CD14-positive monocyte (primary cell): Measurements from ENCODE around the gene LSM10. TPM values are rescaled to one million over a fixed set of nuclear protein-coding genes. Genes with fewer than 3 reads are reported as not detected.

ENCODE experiments used
- DNase-seq, 3 donors: peaks; one replicate each; pipeline ENCODE4 v3.0.0-alpha.2; 2011 to 2022
- H2AFZ ChIP-seq: 2 replicates; pipeline ENCODE4 v1.6.0; 2012; ENCODE audit warnings: mild to moderate bottlenecking, low read depth, low read length, inconsistent platforms; ENCODE audit not compliant: insufficient read depth, poor library complexity, severe bottlenecking
- H3K27ac ChIP-seq, 2 donors: 1 replicate in 1 of 2; 2 replicates in 1 of 2; pipeline ENCODE4 v1.5.1; 2012 to 2013; ENCODE audit warnings: low read length in 2 of 2, control low read depth in 1 of 2, inconsistent platforms in 1 of 2, low read depth in 1 of 2, mild to moderate bottlenecking in 1 of 2
- H3K27me3 ChIP-seq, 2 donors: one replicate each; pipeline versions ENCODE4 v1.6.0 to v1.6.1; 2011 to 2013; ENCODE audit warnings: low read length in 2 of 2; ENCODE audit not compliant: control insufficient read depth in 2 of 2, insufficient read depth in 2 of 2
- H3K36me3 ChIP-seq, 2 donors: replicated peaks in 1 of 2; 1 replicate in 1 of 2; 2 replicates in 1 of 2; pipeline versions ENCODE4 v1.5.1 to v1.6.1; 2012 to 2013; ENCODE audit warnings: low read length in 2 of 2, control low read depth in 1 of 2, inconsistent platforms in 1 of 2, mild to moderate bottlenecking in 1 of 2; ENCODE audit not compliant: insufficient read depth in 2 of 2, control insufficient read depth in 1 of 2
- H3K4me1 ChIP-seq, 2 donors: 1 replicate in 1 of 2; 2 replicates in 1 of 2; pipeline versions ENCODE4 v1.5.1 to v1.6.1; 2012 to 2013; ENCODE audit warnings: low read length in 2 of 2, control low read depth in 1 of 2, inconsistent platforms in 1 of 2, mild to moderate bottlenecking in 1 of 2, moderate library complexity in 1 of 2; ENCODE audit not compliant: insufficient read depth in 2 of 2, control insufficient read depth in 1 of 2
- H3K4me2 ChIP-seq: replicated peaks from 2 replicates; pipeline ENCODE3; 2012; ENCODE audit warnings: low read length, moderate library complexity, mild to moderate bottlenecking; ENCODE audit not compliant: poor library complexity, severe bottlenecking; ENCODE audit errors: extremely low read depth
- H3K4me3 ChIP-seq, 3 experiments: fragments of 200-600 bp in 1 of 3; sonication (generic) in 1 of 3; replicated peaks in 1 of 3; 1 replicate in 2 of 3; 2 replicates in 1 of 3; pipeline ENCODE4 v1.5.1; 2011 to 2013; ENCODE audit warnings: low read length in 3 of 3, mild to moderate bottlenecking in 3 of 3, control low read depth in 2 of 3, low read depth in 2 of 3, inconsistent platforms in 1 of 3, moderate library complexity in 1 of 3
- H3K79me2 ChIP-seq: 2 replicates; pipeline ENCODE4 v1.6.0; 2012; ENCODE audit warnings: mild to moderate bottlenecking, control low read depth, inconsistent platforms, low read length, moderate library complexity; ENCODE audit not compliant: insufficient read depth
- H3K9ac ChIP-seq: 2 replicates; pipeline ENCODE4 v1.6.0; 2017; ENCODE audit warnings: low read length, mild to moderate bottlenecking; ENCODE audit not compliant: insufficient read depth, poor library complexity, severe bottlenecking
- H3K9me3 ChIP-seq, 2 donors: replicated peaks in 1 of 2; 1 replicate in 1 of 2; 2 replicates in 1 of 2; pipeline versions ENCODE4 v1.5.1 to v1.6.1; 2012 to 2013; ENCODE audit warnings: low read length in 2 of 2, control low read depth in 1 of 2; ENCODE audit not compliant: control insufficient read depth in 1 of 2, insufficient read depth in 1 of 2
- H4K20me1 ChIP-seq: 2 replicates; pipeline ENCODE4 v1.6.0; 2012; ENCODE audit warnings: mild to moderate bottlenecking, low read length, control low read depth, moderate library complexity; ENCODE audit not compliant: insufficient read depth
- H3K27ac Mint-ChIP-seq, 7 donors: one replicate each; pipeline ENCODE4 v1.8.0; 2020; ENCODE audit warnings: mild to moderate bottlenecking in 7 of 7, mixed read lengths in 7 of 7, moderate library complexity in 6 of 7, inconsistent platforms in 2 of 7
- H3K27me3 Mint-ChIP-seq, 3 donors: one replicate each; pipeline ENCODE4 v1.8.0; 2021 to 2022; ENCODE audit warnings: low read depth in 3 of 3, mild to moderate bottlenecking in 3 of 3, mixed read lengths in 3 of 3, moderate library complexity in 3 of 3, inconsistent platforms in 1 of 3
- H3K36me3 Mint-ChIP-seq, 2 donors: one replicate each; pipeline ENCODE4 v1.8.0; 2020; ENCODE audit warnings: mixed read lengths in 2 of 2, inconsistent platforms in 1 of 2, mild to moderate bottlenecking in 1 of 2
- H3K4me1 Mint-ChIP-seq: one replicate; pipeline ENCODE4 v1.8.0; 2020; ENCODE audit warnings: mild to moderate bottlenecking, mixed read lengths
- H3K4me3 Mint-ChIP-seq, 2 donors: one replicate each; pipeline ENCODE4 v1.8.0; 2020; ENCODE audit warnings: mild to moderate bottlenecking in 2 of 2, mixed read lengths in 2 of 2, moderate library complexity in 1 of 2
- H3K9me3 Mint-ChIP-seq, 7 donors: one replicate each; pipeline ENCODE4 v1.8.0; 2020 to 2022; ENCODE audit warnings: mixed read lengths in 7 of 7, mild to moderate bottlenecking in 6 of 7, moderate library complexity in 6 of 7, inconsistent platforms in 2 of 7
- WGBS: methylation state at CpG from one replicate; pipeline ENCODE4 v1.1.5; 2013; ENCODE audit warnings: missing lambda C conversion rate; ENCODE audit not compliant: insufficient coverage; 5-methylcytosine and 5-hydroxymethylcytosine counted together
- intact Hi-C, 2 donors: fragments of 100-400 bp; cut with micrococcal nuclease; formaldehyde crosslinking; loops; one replicate each; pipeline versions ENCODE4 v1.15.0 to v1.15.1; 2023
- polyA plus RNA-seq, 3 donors: library from polyadenylated mRNA; depleted of rRNA in 1 of 3; unstranded in 2 of 3; stranded (reverse) in 1 of 3; fragments of 300-500 nt in 2 of 3; fragments of >200 nt in 1 of 3; fragmentation: Illumina TruSeq in 2 of 3; gene quantifications; 1 replicate in 2 of 3; 2 replicates in 1 of 3; pipeline ENCODE4 v1.2.3, GENCODE V29; 2012 to 2021
- TF ChIP-seq, protein P1 (sequence below): fragments of 200-600 bp; IDR thresholded peaks from one replicate; pipeline ENCODE4 v1.8.0; 2022; ENCODE audit warnings: antibody characterized with exemption, mild to moderate bottlenecking

LSM10 gene
- polyA plus RNA-seq, 3 donors = 91.4 to 234 (median 224) TPM

DNA sequence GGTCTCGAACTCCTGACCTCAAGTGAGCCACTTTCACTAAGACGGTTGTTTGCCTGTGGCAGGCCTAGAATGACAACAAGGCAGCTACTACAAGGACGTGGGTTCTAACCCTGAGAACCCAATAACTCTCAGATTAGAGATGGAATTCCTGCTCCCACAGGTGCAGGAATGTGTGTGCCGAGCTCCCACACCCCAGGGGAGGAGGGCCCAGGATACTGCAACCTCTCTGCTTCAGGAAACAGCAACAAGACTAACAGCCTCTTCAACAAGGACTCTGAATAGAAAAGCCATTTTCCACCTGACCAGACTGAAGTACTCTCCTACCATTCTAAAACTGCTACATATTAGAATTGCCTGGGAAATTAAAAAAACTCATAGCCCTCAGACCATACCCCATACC, 4.9 kb downstream of the LSM10 start:
- Mint-ChIP-seq H3K27me3 (peaks cover 0 to 1% (median 0%) of the 10 kb centered on the region in 3 donors), H3K36me3 (peaks cover 45 to 67% of the 10 kb centered on the region in 2 donors), H3K4me3 (no peak overlapping the region), H3K9me3 (peaks cover 0 to 1% (median 0%) of the 10 kb centered on the region in 7 donors), H3K4me1 (peaks cover 55% of the 10 kb centered on the region), H3K27ac (peak overlapping the region in 1 of 7 donors; percentile 42)
- no peak for DNase-seq
- 89% methylated on average over 2 of the region's 4 CpGs for WGBS
- TF ChIP-seq, protein P1, sequence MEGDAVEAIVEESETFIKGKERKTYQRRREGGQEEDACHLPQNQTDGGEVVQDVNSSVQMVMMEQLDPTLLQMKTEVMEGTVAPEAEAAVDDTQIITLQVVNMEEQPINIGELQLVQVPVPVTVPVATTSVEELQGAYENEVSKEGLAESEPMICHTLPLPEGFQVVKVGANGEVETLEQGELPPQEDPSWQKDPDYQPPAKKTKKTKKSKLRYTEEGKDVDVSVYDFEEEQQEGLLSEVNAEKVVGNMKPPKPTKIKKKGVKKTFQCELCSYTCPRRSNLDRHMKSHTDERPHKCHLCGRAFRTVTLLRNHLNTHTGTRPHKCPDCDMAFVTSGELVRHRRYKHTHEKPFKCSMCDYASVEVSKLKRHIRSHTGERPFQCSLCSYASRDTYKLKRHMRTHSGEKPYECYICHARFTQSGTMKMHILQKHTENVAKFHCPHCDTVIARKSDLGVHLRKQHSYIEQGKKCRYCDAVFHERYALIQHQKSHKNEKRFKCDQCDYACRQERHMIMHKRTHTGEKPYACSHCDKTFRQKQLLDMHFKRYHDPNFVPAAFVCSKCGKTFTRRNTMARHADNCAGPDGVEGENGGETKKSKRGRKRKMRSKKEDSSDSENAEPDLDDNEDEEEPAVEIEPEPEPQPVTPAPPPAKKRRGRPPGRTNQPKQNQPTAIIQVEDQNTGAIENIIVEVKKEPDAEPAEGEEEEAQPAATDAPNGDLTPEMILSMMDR = no peak
- intact Hi-C loops = no loop called here
- Histone ChIP-seq H3K9me3 (no peaks in the 10 kb centered on the region), H3K36me3 (peaks cover 34 to 46% of the 10 kb centered on the region in 2 donors), H3K79me2 (peaks cover 64% of the 10 kb centered on the region), H3K4me1 (peaks cover 47 to 56% of the 10 kb centered on the region in 2 donors), H3K4me3 (no peak overlapping the region), H3K27ac (peak overlapping the region in 1 of 2 donors; percentile 15), H3K4me2 (no peak overlapping the region), H2AFZ (no peak overlapping the region), H3K9ac (no peak overlapping the region), H3K27me3 (no peaks in the 10 kb centered on the region), H4K20me1 (peaks cover 12% of the 10 kb centered on the region)

DNA sequence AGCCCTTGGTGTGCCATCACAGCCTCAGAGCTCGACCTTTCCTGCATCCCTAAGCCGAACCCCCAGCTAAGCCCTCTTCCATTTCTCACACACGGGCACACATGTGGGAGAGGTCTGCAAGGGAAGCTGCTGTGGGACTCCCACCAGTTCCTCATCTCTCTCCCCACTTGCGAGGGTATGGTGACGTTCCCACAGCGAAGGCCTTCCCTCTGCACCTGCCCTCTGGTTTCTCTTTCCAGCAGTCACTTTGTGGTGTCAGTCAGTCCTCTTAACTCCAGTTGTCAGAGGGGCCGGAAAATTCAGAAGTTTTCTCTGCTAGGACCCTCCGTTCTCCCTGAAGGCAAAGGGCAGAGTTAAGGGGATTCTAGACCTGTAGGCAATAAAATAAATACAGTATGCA, 6.4 kb downstream of the LSM10 start:
- 76% methylated on average over 2 of the region's 8 CpGs for WGBS
- Mint-ChIP-seq H3K27me3 (peaks cover 0 to 1% (median 0%) of the 10 kb centered on the region in 3 donors), H3K36me3 (peaks cover 45 to 64% of the 10 kb centered on the region in 2 donors), H3K4me1 (peaks cover 58% of the 10 kb centered on the region), H3K9me3 (peaks cover 0 to 1% (median 0%) of the 10 kb centered on the region in 7 donors), H3K4me3 (no peak overlapping the region), H3K27ac (peak overlapping the region in 4 of 7 donors; percentile 60 to 95 (median 86))
- H3K4me3 ChIP-seq = no peak overlapping the region
- H2AFZ ChIP-seq = no peak overlapping the region
- H3K4me2 ChIP-seq = no peak overlapping the region
- no peak for DNase-seq
- H3K27me3 ChIP-seq = no peaks in the 10 kb centered on the region
- H3K36me3 ChIP-seq = peaks cover 34 to 46% of the 10 kb centered on the region in 2 donors
- H3K9me3 ChIP-seq = no peaks in the 10 kb centered on the region
- H3K9ac ChIP-seq = no peak overlapping the region
- intact Hi-C loops = no loop called here
- peak overlapping the region in 1 of 2 donors; percentile 100 for H3K27ac ChIP-seq
- TF ChIP-seq, protein P1 = no peak
- H3K4me1 ChIP-seq = peaks cover 49 to 56% of the 10 kb centered on the region in 2 donors
- peaks cover 12% of the 10 kb centered on the region for H4K20me1 ChIP-seq
- peaks cover 53% of the 10 kb centered on the region for H3K79me2 ChIP-seq
